ENCODE data around the gene CARS2. TPM values are rescaled to one million over a fixed set of nuclear protein-coding genes. Genes with fewer than 3 reads are reported as not detected.

The CARS2 gene
- total RNA-seq, 4 donors from 2014 or later, result 32.9 to 56.9 (median 40.2) TPM

GRCh38 chr13:110723598-110723997, 17.7 kb upstream of the CARS2 start:
- H3K27ac ChIP-seq (replicated peaks in 1 of 4), result no peak overlapping the region
- H3K4me1 ChIP-seq, result peaks cover 0 to 16% (median 8%) of the 10 kb centered on the region in 4 donors
- no peak for TF ChIP-seq POLR2AphosphoS5 (IDR thresholded peaks at IDR 0.05)
- TF ChIP-seq, protein P1, sequence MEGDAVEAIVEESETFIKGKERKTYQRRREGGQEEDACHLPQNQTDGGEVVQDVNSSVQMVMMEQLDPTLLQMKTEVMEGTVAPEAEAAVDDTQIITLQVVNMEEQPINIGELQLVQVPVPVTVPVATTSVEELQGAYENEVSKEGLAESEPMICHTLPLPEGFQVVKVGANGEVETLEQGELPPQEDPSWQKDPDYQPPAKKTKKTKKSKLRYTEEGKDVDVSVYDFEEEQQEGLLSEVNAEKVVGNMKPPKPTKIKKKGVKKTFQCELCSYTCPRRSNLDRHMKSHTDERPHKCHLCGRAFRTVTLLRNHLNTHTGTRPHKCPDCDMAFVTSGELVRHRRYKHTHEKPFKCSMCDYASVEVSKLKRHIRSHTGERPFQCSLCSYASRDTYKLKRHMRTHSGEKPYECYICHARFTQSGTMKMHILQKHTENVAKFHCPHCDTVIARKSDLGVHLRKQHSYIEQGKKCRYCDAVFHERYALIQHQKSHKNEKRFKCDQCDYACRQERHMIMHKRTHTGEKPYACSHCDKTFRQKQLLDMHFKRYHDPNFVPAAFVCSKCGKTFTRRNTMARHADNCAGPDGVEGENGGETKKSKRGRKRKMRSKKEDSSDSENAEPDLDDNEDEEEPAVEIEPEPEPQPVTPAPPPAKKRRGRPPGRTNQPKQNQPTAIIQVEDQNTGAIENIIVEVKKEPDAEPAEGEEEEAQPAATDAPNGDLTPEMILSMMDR (IDR thresholded peaks at IDR 0.05), result no peak
- no peak for TF ChIP-seq EP300 (IDR thresholded peaks at IDR 0.05)
- TF ChIP-seq POLR2A (IDR thresholded peaks at IDR 0.05; ENCODE audit: low read depth), result no peak
- no peaks in the 10 kb centered on the region for H3K27me3 ChIP-seq
- H3K36me3 ChIP-seq, result peaks cover 0 to 26% (median 12%) of the 10 kb centered on the region in 4 donors
- H3K9me3 ChIP-seq, result no peaks in the 10 kb centered on the region
- intact Hi-C loops (cut with DNase I), result loop anchor here (10.0 kb wide), 1 partner anchor 91 kb away; no protein-coding TSS in a partner anchor
- H3K4me3 ChIP-seq, result no peak overlapping the region
- DNase-seq (ENCODE audit: extremely low spot score), result no peak
- 66% methylated on average over 8 of the region's 8 CpGs for WGBS

GRCh38 chr13:110722971-110723370, 17.1 kb upstream of the CARS2 start:
- Histone ChIP-seq H3K27ac (replicated peaks in 1 of 4) (no peak overlapping the region), H3K9me3 (no peaks in the 10 kb centered on the region), H3K36me3 (peaks cover 0 to 26% (median 12%) of the 10 kb centered on the region in 4 donors), H3K27me3 (no peaks in the 10 kb centered on the region), H3K4me3 (no peak overlapping the region), H3K4me1 (peaks cover 3 to 21% (median 13%) of the 10 kb centered on the region in 4 donors)
- no peak for DNase-seq (ENCODE audit: extremely low spot score)
- 73% methylated on average over 5 of the region's 5 CpGs for WGBS
- TF ChIP-seq, protein P1 (IDR thresholded peaks at IDR 0.05), result no peak
- TF ChIP-seq EP300 (IDR thresholded peaks at IDR 0.05), result no peak
- TF ChIP-seq POLR2AphosphoS5 (IDR thresholded peaks at IDR 0.05), result no peak
- TF ChIP-seq POLR2A (IDR thresholded peaks at IDR 0.05; ENCODE audit: low read depth), result no peak
- intact Hi-C loops (cut with DNase I), result loop anchor here (10.0 kb wide), 1 partner anchor 92 kb away; no protein-coding TSS in a partner anchor

GRCh38 chr13:110719036-110719710, 13.3 kb upstream of the CARS2 start:
- Histone ChIP-seq H3K9me3 (no peaks in the 10 kb centered on the region), H3K27me3 (no peaks in the 10 kb centered on the region), H3K4me1 (peaks cover 13 to 35% (median 29%) of the 10 kb centered on the region in 4 donors), H3K4me3 (no peak overlapping the region), H3K27ac (replicated peaks in 1 of 4) (no peak overlapping the region), H3K36me3 (peaks cover 0 to 26% (median 12%) of the 10 kb centered on the region in 4 donors)
- intact Hi-C loops (cut with DNase I), result loop anchor here (10.0 kb wide), 1 partner anchor 196 kb away; the partner anchor contains the start of gene ANKRD10
- 96% methylated on average over 59 of the region's 61 CpGs for WGBS
- no peak for DNase-seq (ENCODE audit: extremely low spot score)
- TF ChIP-seq, protein P1 (IDR thresholded peaks at IDR 0.05), result no peak
- TF ChIP-seq POLR2A (IDR thresholded peaks at IDR 0.05; ENCODE audit: low read depth), result no peak
- TF ChIP-seq POLR2AphosphoS5 (IDR thresholded peaks at IDR 0.05), result no peak
- TF ChIP-seq EP300 (IDR thresholded peaks at IDR 0.05), result no peak

GRCh38 chr13:110716247-110716515, 10.3 kb upstream of the CARS2 start:
- Histone ChIP-seq H3K36me3 (peaks cover 0 to 21% (median 12%) of the 10 kb centered on the region in 4 donors), H3K4me3 (peak overlapping the region; percentile 77 to 96 (median 87)), H3K9me3 (no peaks in the 10 kb centered on the region), H3K27me3 (no peaks in the 10 kb centered on the region), H3K27ac (replicated peaks in 1 of 4) (peak overlapping the region; percentile 96 to 99 (median 98)), H3K4me1 (peaks cover 18 to 35% (median 30%) of the 10 kb centered on the region in 4 donors)
- intact Hi-C loops (cut with DNase I), result loop anchor here (10.0 kb wide), 1 partner anchor 199 kb away; the partner anchor contains the start of gene ANKRD10
- no peak for DNase-seq (ENCODE audit: extremely low spot score)
- no peak for TF ChIP-seq POLR2AphosphoS5 (IDR thresholded peaks at IDR 0.05)
- TF ChIP-seq EP300 (IDR thresholded peaks at IDR 0.05), result no peak
- TF ChIP-seq, protein P1 (IDR thresholded peaks at IDR 0.05), result no peak
- TF ChIP-seq POLR2A (IDR thresholded peaks at IDR 0.05; ENCODE audit: low read depth), result no peak
- WGBS, result 0% methylated on average over 11 of the region's 12 CpGs

Measured in esophagus muscularis mucosa (tissue), 4 donors.